Measurements from ENCODE around the gene GRIP1.

GRCh38 chr12:66596199-66596598 lies 82.7 kb downstream of the GRIP1 start:
- TF ChIP-seq CTCF (IDR thresholded peaks at IDR 0.05) (no peak), POLR2A (IDR thresholded peaks at IDR 0.05) (no peak), POLR2AphosphoS5 (IDR thresholded peaks at IDR 0.05; ENCODE audit: insufficient read depth in 1 of 2, low read depth in 1 of 2) (no peak)

All from vagina (tissue), 2 donors.